Immature natural killer cell (primary cell): ENCODE results near the gene SLC9C2. TPM values are rescaled to one million over a fixed set of nuclear protein-coding genes. Genes with fewer than 3 reads are reported as not detected.
"Not testable (repeated sequence)": the region's sequence is repeated elsewhere in the genome, so short reads cannot be mapped to it uniquely, and the experiment has no call there.

Source experiments
- DNase-seq, 3 donors: peaks; one replicate each; pipeline ENCODE4 v3.0.0; 2022; ENCODE audit warnings: mixed read lengths in 1 of 3
- H3K27ac Mint-ChIP-seq, 6 donors: one replicate each; pipeline ENCODE4 v1.8.0; 2020; ENCODE audit warnings: mixed read lengths in 6 of 6, mild to moderate bottlenecking in 5 of 6, inconsistent platforms in 4 of 6, moderate library complexity in 3 of 6
- H3K27me3 Mint-ChIP-seq, 3 donors: one replicate each; pipeline ENCODE4 v1.8.0; 2020 to 2021; ENCODE audit warnings: low read depth in 3 of 3, mild to moderate bottlenecking in 3 of 3, mixed read lengths in 3 of 3, moderate library complexity in 3 of 3, inconsistent platforms in 1 of 3
- H3K36me3 Mint-ChIP-seq, 3 donors: one replicate each; pipeline ENCODE4 v1.8.0; 2020; ENCODE audit warnings: mixed read lengths in 3 of 3, inconsistent platforms in 2 of 3, mild to moderate bottlenecking in 2 of 3
- H3K4me1 Mint-ChIP-seq, 2 donors: one replicate each; pipeline ENCODE4 v1.8.0; 2020; ENCODE audit warnings: inconsistent platforms in 2 of 2, mild to moderate bottlenecking in 2 of 2, mixed read lengths in 2 of 2, moderate library complexity in 1 of 2
- H3K4me3 Mint-ChIP-seq, 5 donors: one replicate each; pipeline ENCODE4 v1.8.0; 2020; ENCODE audit warnings: mild to moderate bottlenecking in 5 of 5, mixed read lengths in 5 of 5, inconsistent platforms in 3 of 5, moderate library complexity in 3 of 5
- H3K9me3 Mint-ChIP-seq, 6 donors: one replicate each; pipeline ENCODE4 v1.8.0; 2020; ENCODE audit warnings: mild to moderate bottlenecking in 6 of 6, mixed read lengths in 6 of 6, inconsistent platforms in 4 of 6, moderate library complexity in 3 of 6
- polyA plus RNA-seq, 3 donors: library from polyadenylated mRNA; unstranded; fragments of 300-500 nt; fragmentation: Illumina TruSeq; gene quantifications; one replicate each; pipeline ENCODE4 v1.2.3, GENCODE V29; 2021

Gene SLC9C2
- polyA plus RNA-seq, 3 donors from 2014 or later, result not detected

DNA sequence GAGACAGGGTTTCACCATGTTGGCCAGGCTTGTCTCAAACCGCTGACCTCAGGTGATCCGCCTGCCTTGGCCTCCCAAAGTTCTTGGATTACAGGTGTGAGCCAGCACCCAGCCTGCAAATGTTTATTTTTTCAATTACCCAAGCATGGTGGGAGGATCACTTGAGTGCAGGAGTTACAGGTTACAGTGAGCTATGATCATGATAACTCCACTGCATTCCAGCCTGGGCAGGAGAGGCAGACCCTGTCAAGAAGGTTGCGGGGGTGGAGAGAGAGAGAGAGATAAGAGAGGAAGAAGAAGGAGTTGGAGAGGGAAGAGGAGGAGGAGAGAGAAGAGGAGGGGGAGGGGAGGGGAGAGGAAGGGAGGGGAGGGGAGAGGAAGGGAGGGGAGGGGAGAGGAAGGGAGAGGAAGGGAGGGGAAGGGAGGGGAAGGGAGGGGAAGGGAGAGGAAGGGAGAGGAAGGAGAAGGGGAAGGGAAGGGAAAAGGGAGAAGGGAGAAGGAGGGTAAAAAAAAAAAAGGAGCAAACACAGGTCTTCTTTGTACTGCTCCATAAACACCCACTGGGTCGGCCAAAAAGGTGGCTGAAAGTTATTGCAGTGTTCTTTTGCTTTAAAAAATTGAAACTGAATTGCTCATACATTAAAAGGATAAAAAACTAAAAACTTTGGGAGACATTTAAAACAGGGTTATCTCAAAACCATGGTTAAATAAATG lies 5.8 kb upstream of the SLC9C2 start:
- Mint-ChIP-seq H3K4me1 (no peaks in the 10 kb centered on the region), H3K27ac (no peak overlapping the region), H3K36me3 (no peaks in the 10 kb centered on the region), H3K27me3 (peaks cover 0 to 2% (median 1%) of the 10 kb centered on the region in 3 donors), H3K9me3 (peaks cover 0 to 1% (median 0%) of the 10 kb centered on the region in 6 donors), H3K4me3 (no peak overlapping the region)
- DNase-seq, result no peak

DNA sequence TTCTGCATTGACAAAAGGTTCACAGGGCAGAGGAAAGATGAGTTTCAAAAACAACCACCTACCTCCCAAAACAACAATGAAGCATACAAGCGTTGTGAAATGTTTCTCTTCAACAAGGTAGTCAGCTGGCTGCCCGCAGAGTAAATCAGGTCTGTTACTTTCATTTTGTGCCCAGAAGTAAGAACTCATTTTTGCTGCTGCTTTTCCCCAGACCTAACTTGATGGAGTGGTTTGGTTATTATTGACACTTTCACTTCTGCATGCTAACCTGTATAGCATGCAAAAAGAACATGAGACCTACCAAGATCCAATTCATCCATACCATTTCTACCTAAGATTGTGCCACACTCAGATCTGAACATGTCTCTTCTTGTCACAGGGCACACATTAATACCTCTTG lies 1.3 kb downstream of the SLC9C2 start:
- peaks cover 0 to 1% (median 0%) of the 10 kb centered on the region in 6 donors for H3K9me3 Mint-ChIP-seq
- H3K4me3 Mint-ChIP-seq, result peak overlapping the region in 2 of 5 donors; percentile 18 to 26
- peaks cover 3 to 9% (median 4%) of the 10 kb centered on the region in 3 donors for H3K27me3 Mint-ChIP-seq
- H3K27ac Mint-ChIP-seq, result peak overlapping the region in 1 of 6 donors; percentile 76
- DNase-seq, result peak in 1 of 3 donors; percentile 11
- no peaks in the 10 kb centered on the region for H3K36me3 Mint-ChIP-seq
- peaks cover 8 to 12% of the 10 kb centered on the region in 2 donors for H3K4me1 Mint-ChIP-seq

DNA sequence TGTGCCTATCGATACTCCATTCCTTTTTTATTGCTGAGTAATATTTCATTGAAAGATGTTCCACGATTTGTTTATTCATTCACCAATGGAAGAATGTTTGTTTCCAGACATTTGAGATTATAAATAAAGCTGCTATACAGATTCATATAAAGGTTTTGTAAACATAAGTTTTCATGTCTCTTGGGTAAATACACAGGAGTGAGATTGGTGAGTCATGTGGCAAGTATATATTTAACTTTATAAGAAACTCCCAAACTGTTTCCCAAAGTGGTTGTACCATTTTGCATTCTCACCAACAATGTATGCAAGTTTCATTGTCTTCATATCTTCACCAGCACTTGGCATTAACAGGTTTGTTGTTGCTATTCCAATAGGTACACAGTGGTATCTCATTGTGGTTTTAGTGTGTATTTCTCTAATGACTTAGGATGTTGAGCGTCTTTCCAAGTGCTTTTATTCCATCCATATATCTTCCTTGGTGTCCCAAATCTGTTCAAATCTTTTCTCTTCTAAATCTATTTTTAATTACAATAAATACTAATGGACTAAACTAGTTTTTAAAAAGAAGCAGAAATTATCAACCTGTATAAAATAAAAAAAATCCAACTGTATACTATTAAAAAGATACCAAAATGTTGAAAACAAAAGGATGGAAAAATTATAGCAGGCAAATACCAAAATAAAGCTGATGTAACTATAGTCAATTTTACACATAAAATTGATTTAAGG lies 6.6 kb downstream of the SLC9C2 start:
- peaks cover 0 to 2% (median 0%) of the 10 kb centered on the region in 6 donors for H3K9me3 Mint-ChIP-seq
- peaks cover 2 to 5% of the 10 kb centered on the region in 2 donors for H3K4me1 Mint-ChIP-seq
- H3K27ac Mint-ChIP-seq, result no peak overlapping the region
- H3K27me3 Mint-ChIP-seq, result peaks cover 4 to 6% (median 5%) of the 10 kb centered on the region in 3 donors
- no peak for DNase-seq
- no peaks in the 10 kb centered on the region for H3K36me3 Mint-ChIP-seq
- no peak overlapping the region for H3K4me3 Mint-ChIP-seq

DNA sequence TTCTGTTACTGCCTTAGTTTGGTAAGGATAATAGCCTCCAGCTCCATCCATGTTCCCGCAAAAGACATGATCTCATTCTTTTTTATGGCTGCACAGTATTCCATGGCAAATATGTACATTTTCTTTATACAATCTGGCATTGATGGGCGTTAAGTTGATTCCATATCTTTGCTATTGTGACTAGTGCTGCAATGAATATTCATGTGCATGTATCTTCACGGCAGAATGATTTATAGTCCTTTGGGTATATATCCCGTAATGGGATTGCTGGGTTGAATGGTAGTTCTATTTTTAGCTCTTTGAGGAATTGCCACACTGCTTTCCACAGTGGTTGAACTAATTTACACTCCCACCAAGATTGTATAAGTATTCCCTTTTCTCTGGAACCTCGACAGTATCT lies 11.7 kb downstream of the SLC9C2 start:
- H3K4me1 Mint-ChIP-seq, H3K27me3 Mint-ChIP-seq, H3K4me3 Mint-ChIP-seq, H3K9me3 Mint-ChIP-seq, DNase-seq, H3K36me3 Mint-ChIP-seq, H3K27ac Mint-ChIP-seq: not testable (repeated sequence)

DNA sequence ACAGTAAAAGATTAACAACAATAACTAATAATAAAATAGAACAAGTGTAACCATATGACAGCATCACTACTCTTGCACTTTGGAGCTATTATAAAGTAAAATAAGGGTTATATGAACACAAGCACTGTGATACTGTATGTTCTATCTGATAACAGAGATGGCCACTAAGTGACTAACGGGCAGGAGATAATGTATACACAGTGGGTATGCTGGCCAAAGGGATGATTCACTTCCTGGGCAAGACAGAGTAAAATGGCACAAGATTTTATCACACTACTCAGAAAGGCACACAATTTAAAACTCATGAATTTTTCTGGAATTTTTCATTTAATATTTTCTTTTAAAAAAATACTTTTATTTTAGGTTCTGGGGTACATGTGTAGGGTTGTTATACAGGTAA lies 12.3 kb downstream of the SLC9C2 start:
- Mint-ChIP-seq H3K27ac (no peak overlapping the region), H3K4me3 (no peak overlapping the region), H3K36me3 (no peaks in the 10 kb centered on the region), H3K9me3 (peaks cover 0 to 2% (median 0%) of the 10 kb centered on the region in 6 donors), H3K4me1 (no peaks in the 10 kb centered on the region), H3K27me3 (peaks cover 0 to 4% (median 2%) of the 10 kb centered on the region in 3 donors)
- no peak for DNase-seq

DNA sequence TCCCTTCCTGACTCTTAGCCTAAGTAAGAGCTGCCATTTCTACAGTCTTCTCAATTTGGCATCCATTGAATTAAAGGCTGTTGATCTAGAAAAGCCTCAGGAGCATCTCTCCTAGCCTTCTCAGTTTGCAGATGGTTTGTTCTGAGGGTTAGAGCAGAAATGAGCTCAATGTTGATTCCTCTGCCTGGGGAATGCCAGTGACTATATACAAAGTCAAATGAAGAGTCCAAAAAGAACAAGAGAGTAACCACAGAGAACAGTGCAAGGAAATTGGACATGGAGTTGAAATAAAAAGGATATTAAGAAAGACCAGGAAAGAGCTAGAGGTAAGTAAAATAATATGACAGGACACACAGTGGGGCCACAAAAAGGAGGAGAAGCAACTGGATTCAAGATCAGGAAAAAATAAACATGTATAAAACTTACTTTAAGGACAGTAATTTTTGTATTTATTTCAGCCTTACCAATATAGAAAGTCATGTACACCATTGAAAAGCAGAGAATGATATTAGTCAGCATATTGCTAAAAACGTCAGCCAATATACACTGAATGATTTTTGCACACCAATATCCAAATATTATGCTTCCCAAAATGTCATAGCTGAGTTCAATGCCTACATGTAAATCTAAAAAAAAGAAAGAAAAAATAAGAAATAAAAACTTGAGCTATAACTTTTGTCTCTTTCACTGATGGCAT lies 21.3 kb downstream of the SLC9C2 start:
- no peaks in the 10 kb centered on the region for H3K36me3 Mint-ChIP-seq
- peaks cover 2 to 3% (median 2%) of the 10 kb centered on the region in 3 donors for H3K27me3 Mint-ChIP-seq
- no peak overlapping the region for H3K27ac Mint-ChIP-seq
- no peaks in the 10 kb centered on the region for H3K9me3 Mint-ChIP-seq
- H3K4me3 Mint-ChIP-seq, result no peak overlapping the region
- no peaks in the 10 kb centered on the region for H3K4me1 Mint-ChIP-seq
- DNase-seq, result no peak

DNA sequence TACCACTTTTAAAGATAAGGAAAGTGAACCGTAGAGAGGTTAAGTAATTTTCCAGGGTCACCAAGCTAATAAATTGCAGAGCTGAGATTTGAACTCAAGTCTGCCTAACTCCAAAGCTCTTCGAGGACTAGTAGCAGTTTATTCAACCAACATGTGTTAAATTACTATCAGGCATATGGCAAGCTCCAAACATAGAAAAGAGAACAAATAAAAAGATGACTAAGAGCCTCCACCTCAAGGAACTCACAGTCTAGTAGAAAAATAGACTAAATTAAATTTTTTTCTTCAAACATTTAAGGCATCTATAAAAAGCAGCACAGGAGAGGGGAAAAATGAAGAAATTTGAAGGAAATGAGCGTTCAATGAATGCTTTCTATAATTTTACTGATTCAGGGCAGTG lies 22.2 kb downstream of the SLC9C2 start:
- H3K27ac Mint-ChIP-seq, result no peak overlapping the region

DNA sequence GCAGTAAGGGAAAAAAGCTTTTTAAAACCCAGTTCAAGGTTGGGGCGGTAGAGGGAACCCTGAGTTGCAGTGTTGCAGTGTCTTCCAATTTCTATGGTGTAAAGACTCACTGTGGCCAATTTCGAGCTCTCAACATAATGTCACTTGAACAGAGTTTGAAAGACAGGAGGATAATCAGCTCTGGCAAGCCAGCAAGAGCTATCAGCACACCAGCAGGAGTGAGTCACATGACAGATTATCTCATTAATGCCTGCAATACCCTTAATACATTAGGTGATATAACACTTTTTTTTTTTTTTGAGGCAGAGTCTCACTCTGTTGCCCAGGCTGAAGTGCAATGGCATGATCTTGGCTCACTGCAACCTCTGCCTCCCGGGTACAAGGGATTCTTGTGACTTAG lies 22.8 kb downstream of the SLC9C2 start:
- Mint-ChIP-seq H3K27ac (no peak overlapping the region), H3K4me1 (no peaks in the 10 kb centered on the region), H3K27me3 (peaks cover 2% of the 10 kb centered on the region in 3 donors), H3K4me3 (no peak overlapping the region), H3K9me3 (no peaks in the 10 kb centered on the region), H3K36me3 (no peaks in the 10 kb centered on the region)
- no peak for DNase-seq

More for the DNA sequence above, 22.2 kb downstream of the SLC9C2 start:
- peaks cover 2% of the 10 kb centered on the region in 3 donors for H3K27me3 Mint-ChIP-seq
- H3K9me3 Mint-ChIP-seq, result no peaks in the 10 kb centered on the region
- H3K4me3 Mint-ChIP-seq, result no peak overlapping the region
- H3K36me3 Mint-ChIP-seq, result no peaks in the 10 kb centered on the region
- no peak for DNase-seq
- no peaks in the 10 kb centered on the region for H3K4me1 Mint-ChIP-seq

DNA sequence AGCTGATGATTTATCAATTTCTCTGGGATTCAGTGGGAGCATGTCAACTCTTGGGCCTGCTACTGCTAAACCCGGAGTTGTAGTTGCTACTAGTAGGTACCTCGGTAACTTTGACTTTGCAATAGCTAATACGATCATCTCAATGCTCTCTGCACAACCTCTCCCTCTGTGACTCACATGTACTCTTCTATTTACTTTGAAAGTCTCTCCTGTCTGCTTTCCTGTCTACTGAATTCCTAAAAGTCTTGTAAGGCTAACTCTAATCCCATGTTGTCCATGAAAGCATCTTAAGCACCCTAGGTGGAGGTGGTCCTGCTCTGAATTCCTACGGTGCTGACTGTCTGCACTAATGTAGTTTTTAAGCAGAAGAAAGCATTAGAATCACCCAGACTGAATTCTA lies 29.3 kb downstream of the SLC9C2 start:
- Mint-ChIP-seq H3K36me3 (peaks cover 0 to 4% (median 0%) of the 10 kb centered on the region in 3 donors), H3K4me1 (no peaks in the 10 kb centered on the region), H3K9me3 (no peaks in the 10 kb centered on the region), H3K27ac (no peak overlapping the region), H3K4me3 (no peak overlapping the region), H3K27me3 (peaks cover 0 to 5% (median 2%) of the 10 kb centered on the region in 3 donors)
- no peak for DNase-seq

DNA sequence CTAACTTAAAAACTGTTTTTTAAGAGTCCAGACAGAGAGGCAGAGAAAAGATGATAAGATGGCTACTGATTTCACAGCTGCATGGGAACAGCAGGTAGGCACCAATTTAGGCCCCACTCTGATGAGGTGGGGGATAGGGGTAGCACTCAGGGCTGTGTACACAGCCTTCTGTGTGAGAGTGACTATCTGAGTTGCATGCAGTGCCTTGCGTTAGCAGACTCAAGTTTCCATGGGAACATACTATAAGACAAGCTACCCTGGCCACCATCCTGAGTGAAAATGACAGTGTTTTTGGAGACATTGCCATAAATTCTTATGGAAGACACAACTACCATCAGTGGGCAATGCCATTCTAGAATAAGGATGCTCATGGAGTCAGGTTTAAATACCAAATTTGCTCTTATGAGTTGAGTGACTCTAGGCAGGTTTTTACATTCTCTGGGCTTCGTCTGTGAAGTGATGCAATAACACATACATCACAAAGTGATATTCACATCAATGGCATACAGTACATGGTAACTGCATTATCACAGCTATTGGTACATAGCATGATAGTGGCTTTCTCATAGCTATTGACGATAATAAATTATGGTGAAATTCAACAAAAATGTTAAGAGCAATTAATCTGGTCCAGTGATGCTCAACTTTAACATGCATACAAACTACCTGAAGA lies 30.5 kb downstream of the SLC9C2 start:
- no peak overlapping the region for H3K27ac Mint-ChIP-seq
- H3K36me3 Mint-ChIP-seq, result peaks cover 0 to 4% (median 0%) of the 10 kb centered on the region in 3 donors
- H3K4me1 Mint-ChIP-seq, result no peaks in the 10 kb centered on the region
- DNase-seq, result no peak
- H3K27me3 Mint-ChIP-seq, result peaks cover 3 to 5% (median 4%) of the 10 kb centered on the region in 3 donors
- H3K9me3 Mint-ChIP-seq, result peaks cover 0 to 8% (median 3%) of the 10 kb centered on the region in 6 donors
- no peak overlapping the region for H3K4me3 Mint-ChIP-seq

DNA sequence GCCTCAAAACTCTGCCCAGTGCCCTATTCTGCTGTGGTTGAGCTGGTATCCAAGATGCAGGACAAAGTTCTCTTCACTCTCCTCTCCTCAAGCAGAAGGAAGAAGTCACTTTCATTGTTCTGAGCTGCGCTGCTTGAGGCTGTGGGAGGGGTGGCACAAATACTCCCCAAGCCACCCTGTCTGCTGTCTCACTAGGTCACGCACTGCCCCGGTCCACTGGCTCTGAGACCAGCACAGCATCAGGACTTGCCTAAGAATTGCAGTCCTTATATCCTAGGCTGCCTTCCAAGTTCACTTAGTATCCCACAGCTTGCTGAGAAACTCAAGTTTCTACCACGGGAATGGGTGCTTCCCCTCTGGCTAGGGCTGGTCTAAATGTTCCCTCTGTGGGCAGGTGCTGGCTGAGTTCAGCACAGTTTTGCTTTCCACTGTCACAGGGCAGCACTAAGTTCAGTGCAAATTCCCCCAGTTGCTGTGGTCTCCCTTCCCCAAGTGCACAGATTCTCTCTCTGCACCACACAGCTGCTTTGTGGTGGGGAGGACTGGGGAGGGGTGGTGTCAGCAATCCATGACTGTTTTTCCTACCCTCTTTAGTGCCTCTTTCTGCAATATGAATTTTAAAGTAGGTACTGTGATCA lies 32.4 kb downstream of the SLC9C2 start:
- no peak for DNase-seq
- Mint-ChIP-seq H3K36me3 (peaks cover 0 to 4% (median 0%) of the 10 kb centered on the region in 3 donors), H3K27ac (no peak overlapping the region), H3K9me3 (peaks cover 0 to 20% (median 11%) of the 10 kb centered on the region in 6 donors), H3K4me3 (no peak overlapping the region), H3K4me1 (no peaks in the 10 kb centered on the region), H3K27me3 (peaks cover 6 to 8% (median 7%) of the 10 kb centered on the region in 3 donors)

DNA sequence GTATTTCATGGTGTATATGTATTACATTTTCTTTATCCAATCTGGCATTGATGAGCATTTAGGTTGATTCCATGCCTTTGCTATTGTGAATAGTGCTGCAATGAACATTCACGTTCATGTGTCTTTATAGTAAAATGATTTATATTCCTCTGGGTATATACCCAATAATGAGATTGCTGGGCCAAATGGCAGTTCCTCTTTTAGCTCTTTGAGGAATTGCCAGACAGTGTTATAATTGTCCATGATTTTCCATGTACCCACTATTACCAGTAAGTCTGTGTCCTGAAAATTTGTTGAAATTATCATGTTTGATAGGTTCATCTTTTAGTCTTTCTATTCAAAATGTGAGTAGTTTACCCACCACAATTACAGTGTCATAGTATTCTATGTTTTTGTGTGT lies 34.4 kb downstream of the SLC9C2 start:
- H3K4me1 Mint-ChIP-seq, result no peaks in the 10 kb centered on the region
- H3K9me3 Mint-ChIP-seq, result peaks cover 4 to 24% (median 12%) of the 10 kb centered on the region in 6 donors
- no peak overlapping the region for H3K27ac Mint-ChIP-seq
- H3K4me3 Mint-ChIP-seq, result no peak overlapping the region
- no peak for DNase-seq
- peaks cover 0 to 5% (median 4%) of the 10 kb centered on the region in 3 donors for H3K36me3 Mint-ChIP-seq
- H3K27me3 Mint-ChIP-seq, result peaks cover 6 to 21% (median 8%) of the 10 kb centered on the region in 3 donors

DNA sequence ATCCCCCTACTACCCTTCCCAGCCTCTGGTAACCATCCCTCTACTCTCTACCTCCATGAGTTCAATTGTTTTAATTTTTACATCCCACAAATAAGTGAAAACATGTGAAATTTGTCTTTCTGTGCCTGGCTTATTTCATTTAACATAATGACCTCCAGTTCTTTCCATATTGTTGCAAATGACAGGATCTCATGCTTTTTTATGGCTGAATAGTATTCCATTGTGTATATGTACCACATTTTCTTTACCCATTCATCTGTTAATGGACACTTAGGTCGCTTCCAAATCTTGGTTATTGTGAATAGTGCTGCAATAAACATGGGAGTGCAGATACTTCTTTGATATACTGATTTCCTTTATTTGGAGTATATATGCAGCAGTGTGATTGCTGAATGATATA lies 39.0 kb downstream of the SLC9C2 start:
- H3K9me3 Mint-ChIP-seq, result peaks cover 4 to 24% (median 12%) of the 10 kb centered on the region in 6 donors
- not testable (repeated sequence) for DNase-seq, H3K36me3 Mint-ChIP-seq, H3K4me1 Mint-ChIP-seq, H3K27ac Mint-ChIP-seq, H3K4me3 Mint-ChIP-seq
- peaks cover 6 to 18% (median 10%) of the 10 kb centered on the region in 3 donors for H3K27me3 Mint-ChIP-seq
